SK-N-SH (cell line): ENCODE results near the gene CXCL16.

Experiments used
- FOXJ3 ChIP-seq: sonication (generic); formaldehyde crosslinking; IDR thresholded peaks from 2 replicates; pipeline ENCODE4 v1.5.1; 2020; ENCODE audit warnings: mild to moderate bottlenecking, missing genetic modification reagents
- NRF1 ChIP-seq: IDR thresholded peaks from 2 replicates; pipeline ENCODE4 v1.6.1; 2012; ENCODE audit warnings: low read depth, mild to moderate bottlenecking, low read length
- YY1 ChIP-seq: IDR thresholded peaks from 2 replicates; pipeline ENCODE4 v1.4.0; 2012; ENCODE audit warnings: low read depth, mild to moderate bottlenecking
- TF ChIP-seq, protein P1 (sequence below): fragments of 200-600 bp; sonication (generic); IDR thresholded peaks from 2 replicates; pipeline ENCODE4 v1.6.1; 2017; ENCODE audit warnings: antibody characterized with exemption, mild to moderate bottlenecking, moderate library complexity

DNA sequence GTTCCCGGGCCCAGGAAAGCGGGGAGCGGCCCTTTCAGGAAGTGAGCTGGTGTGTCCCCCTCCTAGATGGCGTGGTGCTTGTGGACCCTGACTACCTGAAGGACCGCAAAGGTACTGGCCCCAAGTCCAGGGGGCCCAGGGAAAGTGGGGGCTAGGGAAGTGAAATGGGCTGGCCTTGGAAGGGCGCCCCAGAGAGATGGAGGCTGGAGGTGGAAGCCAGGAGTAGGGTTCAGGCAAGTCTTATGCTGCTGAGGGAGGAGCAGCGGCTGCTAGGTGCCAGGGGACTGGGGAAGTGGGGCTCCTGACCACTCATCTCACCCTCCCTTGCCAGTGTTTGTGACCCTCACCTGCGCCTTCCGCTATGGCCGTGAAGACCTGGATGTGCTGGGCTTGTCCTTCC lies 23.6 kb downstream of the CXCL16 start:
- TF ChIP-seq NRF1 (no peak), YY1 (no peak), FOXJ3 (no peak)
- TF ChIP-seq, protein P1, sequence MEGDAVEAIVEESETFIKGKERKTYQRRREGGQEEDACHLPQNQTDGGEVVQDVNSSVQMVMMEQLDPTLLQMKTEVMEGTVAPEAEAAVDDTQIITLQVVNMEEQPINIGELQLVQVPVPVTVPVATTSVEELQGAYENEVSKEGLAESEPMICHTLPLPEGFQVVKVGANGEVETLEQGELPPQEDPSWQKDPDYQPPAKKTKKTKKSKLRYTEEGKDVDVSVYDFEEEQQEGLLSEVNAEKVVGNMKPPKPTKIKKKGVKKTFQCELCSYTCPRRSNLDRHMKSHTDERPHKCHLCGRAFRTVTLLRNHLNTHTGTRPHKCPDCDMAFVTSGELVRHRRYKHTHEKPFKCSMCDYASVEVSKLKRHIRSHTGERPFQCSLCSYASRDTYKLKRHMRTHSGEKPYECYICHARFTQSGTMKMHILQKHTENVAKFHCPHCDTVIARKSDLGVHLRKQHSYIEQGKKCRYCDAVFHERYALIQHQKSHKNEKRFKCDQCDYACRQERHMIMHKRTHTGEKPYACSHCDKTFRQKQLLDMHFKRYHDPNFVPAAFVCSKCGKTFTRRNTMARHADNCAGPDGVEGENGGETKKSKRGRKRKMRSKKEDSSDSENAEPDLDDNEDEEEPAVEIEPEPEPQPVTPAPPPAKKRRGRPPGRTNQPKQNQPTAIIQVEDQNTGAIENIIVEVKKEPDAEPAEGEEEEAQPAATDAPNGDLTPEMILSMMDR, result no peak
